ENCODE results near the gene REM2. TPM values are rescaled to one million over a fixed set of nuclear protein-coding genes. Genes with fewer than 3 reads are reported as not detected.

The REM2 gene
- total RNA-seq (2014; rRNA removed) (0.18 TPM in 1 of 2 replicates, not detected in the other), Bru-seq, nascent RNA (percentile 43 among the genes with signal in this experiment), BruChase-seq, experiment 1, labeled RNA remaining after a 6-hour chase (percentile 55 among the genes with signal in this experiment), BruChase-seq, experiment 2, labeled RNA remaining after a 2-hour chase (percentile 62 among the genes with signal in this experiment)
- long read RNA-seq, partial matches to known transcripts = 0 of 3 reads
- long read RNA-seq, other reads (novel, unspliced or antisense) = 3 of 3 reads

- H3F3A ChIP-seq (ENCODE audit: low read length, unreplicated experiment) = no peaks in the 10 kb centered on the region
- peaks cover 9% of the 10 kb centered on the region for H3K79me2 ChIP-seq (ENCODE audit: low read length)
- POLR2A ChIA-PET (ENCODE audit: unreplicated experiment) = no interaction called here
- H3K36me3 ChIP-seq (ENCODE audit: low read depth, low read length) = no peaks in the 10 kb centered on the region
- ATAC-seq (no peak), DNase-seq (no peak)
- H3K4me1 ChIP-seq (ENCODE audit: insufficient read depth, low read length) = peaks cover 27% of the 10 kb centered on the region
- no peak within 1 kb of the TSS for H2AFZ ChIP-seq (ENCODE audit: low read length)
- no peak for TF ChIP-seq CTCF (conservative IDR thresholded peaks at IDR 0.05; ENCODE audit: low read depth, low read length)
- TF ChIP-seq EZH2 (IDR thresholded peaks at IDR 0.05; ENCODE audit: low read length, unreplicated experiment) = no peak
- no peak for TF ChIP-seq EZH2phosphoT487 (IDR thresholded peaks at IDR 0.05; ENCODE audit: borderline replicate concordance, low read length)
- H3K4me2 ChIP-seq (ENCODE audit: low read length) = no peak within 1 kb of the TSS
- intact Hi-C loops (cut with micrococcal nuclease) = no loop called here
- no peak within 1 kb of the TSS for H3K27ac ChIP-seq (ENCODE audit: low read length)
- H3K27me3 ChIP-seq (ENCODE audit: low read length) = no peaks in the 10 kb centered on the region
- BruUV-seq (replicated peaks) = no TSS peak
- H4K20me1 ChIP-seq (ENCODE audit: low read length) = no peaks in the 10 kb centered on the region
- H3K9me3 ChIP-seq (ENCODE audit: low read length) = no peaks in the 10 kb centered on the region
- no peak within 1 kb of the TSS for H3K9ac ChIP-seq (ENCODE audit: low read length)
- no peak within 1 kb of the TSS for H3K4me3 ChIP-seq (ENCODE audit: low read length)
- CTCF ChIA-PET = interaction anchor here (0.8 kb wide), 1 partner anchor 103 kb away, joined by 5 read pairs; no protein-coding TSS in a partner anchor
- H3K9me2 ChIP-seq (replicated peaks; ENCODE audit: low read length) = no peaks in the 10 kb centered on the region
These were observed at the start of gene REM2 for GRCh38 chr14:22883173-22883976. REM2 (plus strand) TSS chr14:22883222; CDS start chr14:22883288, 66 bp downstream.

GRCh38 chr14:22835505-22835904 lies 47.5 kb upstream of the REM2 start:
- H3K4me2 ChIP-seq (ENCODE audit: low read length) = no peak overlapping the region
- H3K9ac ChIP-seq (ENCODE audit: low read length) = 0 out of 2 replicates have a peak overlapping the region, but pooled peaks have one; percentile 94
- no peaks in the 10 kb centered on the region for H3K27me3 ChIP-seq (ENCODE audit: low read length)
- H3F3A ChIP-seq (ENCODE audit: low read length, unreplicated experiment) = peaks cover 6% of the 10 kb centered on the region
- H3K9me3 ChIP-seq (ENCODE audit: low read length) = no peaks in the 10 kb centered on the region
- TF ChIP-seq CTCF (conservative IDR thresholded peaks at IDR 0.05; ENCODE audit: low read depth, low read length) = no peak
- TF ChIP-seq EZH2phosphoT487 (IDR thresholded peaks at IDR 0.05; ENCODE audit: borderline replicate concordance, low read length) = no peak
- no peak overlapping the region for H2AFZ ChIP-seq (ENCODE audit: low read length)
- H4K20me1 ChIP-seq (ENCODE audit: low read length) = no peaks in the 10 kb centered on the region
- BruUV-seq (replicated peaks) = no TSS peak
- ATAC-seq = no peak
- DNase-seq = no peak
- no peak overlapping the region for H3K27ac ChIP-seq (ENCODE audit: low read length)
- ChIA-PET CTCF (interaction anchor here (0.8 kb wide), 1 partner anchor 17 kb away, joined by 5 read pairs; no protein-coding TSS in a partner anchor), POLR2A (ENCODE audit: unreplicated experiment) (no interaction called here)
- intact Hi-C loops (cut with micrococcal nuclease) = no loop called here
- peaks cover 56% of the 10 kb centered on the region for H3K79me2 ChIP-seq (ENCODE audit: low read length)
- peaks cover 34% of the 10 kb centered on the region; the same call in 1 of the 2 replicates for H3K4me1 ChIP-seq (ENCODE audit: insufficient read depth, low read length)
- H3K4me3 ChIP-seq (ENCODE audit: low read length) = no peak overlapping the region
- H3K36me3 ChIP-seq (ENCODE audit: low read depth, low read length) = peaks cover 10% of the 10 kb centered on the region; the same call in 1 of the 2 replicates
- no peaks in the 10 kb centered on the region for H3K9me2 ChIP-seq (replicated peaks; ENCODE audit: low read length)
